Esophagus squamous epithelium (tissue), 5 donors: Measurements from ENCODE around the gene CAMK2G. TPM values are rescaled to one million over a fixed set of nuclear protein-coding genes. Genes with fewer than 3 reads are reported as not detected.

Experiments used
- DNase-seq: peaks from one replicate; lab custom pipeline; 2025; lab: John Stamatoyannopoulos, UW
- H3K27ac ChIP-seq, 4 donors: fragments of 200-600 bp; sonication (generic); one replicate each; pipeline ENCODE4 v1.5.1; 2016 to 2019; ENCODE audit warnings: mild to moderate bottlenecking in 1 of 4
- H3K27me3 ChIP-seq, 4 donors: fragments of 200-600 bp; sonication (generic); 1 replicate in 3 of 4; 2 replicates in 1 of 4; pipeline versions ENCODE4 v1.5.1 to v1.6.0; 2017 to 2021; ENCODE audit warnings: antibody characterized with exemption in 1 of 4
- H3K36me3 ChIP-seq, 3 donors: fragments of 200-600 bp; sonication (generic); one replicate each; pipeline ENCODE4 v1.5.1; 2016 to 2019
- H3K4me1 ChIP-seq, 3 donors: fragments of 200-600 bp; sonication (generic); one replicate each; pipeline ENCODE4 v1.5.1; 2017 to 2019
- H3K4me3 ChIP-seq, 4 donors: fragments of 200-600 bp; sonication (generic); 1 replicate in 3 of 4; 2 replicates in 1 of 4; pipeline ENCODE4 v1.5.1; 2016 to 2019; ENCODE audit warnings: mild to moderate bottlenecking in 2 of 4, moderate library complexity in 1 of 4
- H3K9me3 ChIP-seq, 3 donors: fragments of 200-600 bp; sonication (generic); one replicate each; pipeline ENCODE4 v1.5.1; 2016 to 2019
- POLR2A ChIP-seq, 4 donors: fragments of 450-650 bp; IDR thresholded peaks; one replicate each; pipeline ENCODE4 v1.6.1; 2017; ENCODE audit warnings: antibody characterized with exemption in 4 of 4, mild to moderate bottlenecking in 4 of 4, moderate library complexity in 3 of 4
- WGBS, 2 donors: methylation state at CpG; one replicate each; pipeline ENCODE4 v1.1.5; 2018; 5-methylcytosine and 5-hydroxymethylcytosine counted together
- intact Hi-C: fragments of 100-400 bp; cut with DNase I; formaldehyde crosslinking; loops from one replicate; pipeline ENCODE4 v1.15.0; 2022
- total RNA-seq, 4 donors: library from RNA; depleted of rRNA; stranded (reverse); fragments of >200 nt; gene quantifications; one replicate each; pipeline ENCODE4 v1.1.0, GENCODE V29; 2016
- TF ChIP-seq, protein P1 (sequence below), 6 experiments: fragments of 450-650 bp in 4 of 6; fragments of 200-600 bp in 2 of 6; sonication (generic) in 2 of 6; IDR thresholded peaks; one replicate each; pipeline ENCODE4 v1.5.1; 2016 to 2019; ENCODE audit warnings: antibody characterized with exemption in 6 of 6, mild to moderate bottlenecking in 4 of 6, moderate library complexity in 4 of 6
- donor health status: DM: yes; HTN: yes; CAD: no.

The CAMK2G gene
- total RNA-seq, 4 donors from 2014 or later: 15.5 to 37.0 (median 28.6) TPM

DNA sequence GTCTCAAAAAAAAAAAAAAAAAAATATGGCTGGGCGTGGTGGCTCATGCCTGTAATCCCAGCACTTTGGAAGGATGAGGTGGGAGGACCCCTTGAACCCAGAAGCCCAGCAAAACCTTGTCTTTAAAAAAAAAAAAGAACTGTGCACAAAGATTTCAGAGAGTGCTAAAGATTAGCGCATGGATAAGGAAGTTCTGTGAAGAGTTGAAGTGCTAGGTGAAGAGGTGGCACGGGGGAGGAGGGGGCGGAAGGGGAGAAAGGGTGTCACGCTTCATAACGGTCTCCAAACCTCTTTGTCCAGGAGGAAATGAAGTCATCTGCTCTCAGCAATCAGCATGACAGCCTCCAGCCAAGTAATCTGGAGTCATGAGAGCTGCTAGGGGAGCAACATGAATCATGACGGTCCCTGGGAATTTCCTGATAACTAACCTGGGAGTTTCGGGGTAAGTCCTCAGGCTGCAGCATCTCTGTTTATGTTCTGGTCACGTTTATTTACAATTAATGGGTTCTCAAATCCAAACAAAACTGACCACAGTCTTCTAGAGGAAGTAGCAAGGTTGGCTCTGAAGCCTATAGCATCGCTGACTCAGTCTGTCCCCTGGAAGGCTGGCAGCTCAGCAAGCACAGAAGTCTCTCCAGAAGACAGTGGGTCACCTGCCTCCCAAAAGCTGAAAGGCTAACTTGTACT lies 34.6 kb upstream of the CAMK2G start:
- intact Hi-C loops: no loop called here
- no peak overlapping the region for H3K4me3 ChIP-seq
- no peaks in the 10 kb centered on the region for H3K9me3 ChIP-seq
- H3K27ac ChIP-seq: peak overlapping the region; percentile 20 to 82 (median 58)
- peaks cover 25 to 85% (median 45%) of the 10 kb centered on the region in 3 donors for H3K4me1 ChIP-seq
- H3K27me3 ChIP-seq: no peaks in the 10 kb centered on the region
- no peak for DNase-seq
- TF ChIP-seq POLR2A (IDR thresholded peaks at IDR 0.05): no peak
- TF ChIP-seq, protein P1, sequence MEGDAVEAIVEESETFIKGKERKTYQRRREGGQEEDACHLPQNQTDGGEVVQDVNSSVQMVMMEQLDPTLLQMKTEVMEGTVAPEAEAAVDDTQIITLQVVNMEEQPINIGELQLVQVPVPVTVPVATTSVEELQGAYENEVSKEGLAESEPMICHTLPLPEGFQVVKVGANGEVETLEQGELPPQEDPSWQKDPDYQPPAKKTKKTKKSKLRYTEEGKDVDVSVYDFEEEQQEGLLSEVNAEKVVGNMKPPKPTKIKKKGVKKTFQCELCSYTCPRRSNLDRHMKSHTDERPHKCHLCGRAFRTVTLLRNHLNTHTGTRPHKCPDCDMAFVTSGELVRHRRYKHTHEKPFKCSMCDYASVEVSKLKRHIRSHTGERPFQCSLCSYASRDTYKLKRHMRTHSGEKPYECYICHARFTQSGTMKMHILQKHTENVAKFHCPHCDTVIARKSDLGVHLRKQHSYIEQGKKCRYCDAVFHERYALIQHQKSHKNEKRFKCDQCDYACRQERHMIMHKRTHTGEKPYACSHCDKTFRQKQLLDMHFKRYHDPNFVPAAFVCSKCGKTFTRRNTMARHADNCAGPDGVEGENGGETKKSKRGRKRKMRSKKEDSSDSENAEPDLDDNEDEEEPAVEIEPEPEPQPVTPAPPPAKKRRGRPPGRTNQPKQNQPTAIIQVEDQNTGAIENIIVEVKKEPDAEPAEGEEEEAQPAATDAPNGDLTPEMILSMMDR (IDR thresholded peaks at IDR 0.05): no peak
- whole genome bisulfite sequencing, 2 donors: 14 to 16% methylated on average over 9 to 10 of the region's 10 CpGs
- peaks cover 0 to 13% (median 0%) of the 10 kb centered on the region in 3 donors for H3K36me3 ChIP-seq

DNA sequence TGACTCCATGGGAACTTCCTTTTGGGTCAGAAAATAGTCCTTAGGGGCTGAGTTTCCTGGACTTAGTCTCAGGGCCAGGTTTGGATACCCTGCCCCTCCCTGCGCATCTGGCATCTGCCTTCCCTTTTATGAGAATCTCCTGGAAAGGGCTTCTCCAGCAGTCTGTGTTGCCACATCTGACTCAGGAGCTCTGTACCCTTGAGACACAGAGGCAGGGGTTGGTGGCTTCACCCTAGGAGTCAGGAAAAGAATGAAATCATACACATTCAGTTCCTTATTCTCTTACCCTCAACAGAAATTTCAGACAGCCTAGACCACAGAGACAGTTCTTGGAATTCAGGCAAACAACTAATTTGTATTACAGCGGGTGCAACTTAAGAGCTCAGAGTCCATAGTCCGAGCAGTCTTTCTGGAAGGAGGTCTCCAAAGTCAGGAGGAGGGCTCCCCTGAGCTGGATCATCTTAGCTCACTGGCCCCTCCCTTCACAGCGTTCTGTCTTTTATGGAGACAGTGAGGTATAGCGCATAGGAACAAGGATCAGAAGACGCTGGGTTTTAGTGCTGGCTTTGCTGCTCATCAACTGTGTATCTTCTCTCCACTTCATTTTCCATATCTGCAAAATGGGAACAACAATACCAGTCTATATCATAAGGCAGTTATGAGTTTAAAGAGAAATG lies 33.6 kb upstream of the CAMK2G start:
- H3K27me3 ChIP-seq: no peaks in the 10 kb centered on the region
- no peaks in the 10 kb centered on the region for H3K9me3 ChIP-seq
- no peak for DNase-seq
- intact Hi-C loops: no loop called here
- TF ChIP-seq POLR2A (IDR thresholded peaks at IDR 0.05): no peak
- TF ChIP-seq, protein P1 (IDR thresholded peaks at IDR 0.05): no peak
- H3K27ac ChIP-seq: peak overlapping the region in 3 of 4 donors; percentile 40 to 83 (median 69)
- 69 to 76% methylated on average over 5 to 6 of the region's 6 CpGs for WGBS, 2 donors
- H3K36me3 ChIP-seq: peaks cover 0 to 2% (median 0%) of the 10 kb centered on the region in 3 donors
- H3K4me3 ChIP-seq: no peak overlapping the region
- H3K4me1 ChIP-seq: peaks cover 25 to 75% (median 40%) of the 10 kb centered on the region in 3 donors

DNA sequence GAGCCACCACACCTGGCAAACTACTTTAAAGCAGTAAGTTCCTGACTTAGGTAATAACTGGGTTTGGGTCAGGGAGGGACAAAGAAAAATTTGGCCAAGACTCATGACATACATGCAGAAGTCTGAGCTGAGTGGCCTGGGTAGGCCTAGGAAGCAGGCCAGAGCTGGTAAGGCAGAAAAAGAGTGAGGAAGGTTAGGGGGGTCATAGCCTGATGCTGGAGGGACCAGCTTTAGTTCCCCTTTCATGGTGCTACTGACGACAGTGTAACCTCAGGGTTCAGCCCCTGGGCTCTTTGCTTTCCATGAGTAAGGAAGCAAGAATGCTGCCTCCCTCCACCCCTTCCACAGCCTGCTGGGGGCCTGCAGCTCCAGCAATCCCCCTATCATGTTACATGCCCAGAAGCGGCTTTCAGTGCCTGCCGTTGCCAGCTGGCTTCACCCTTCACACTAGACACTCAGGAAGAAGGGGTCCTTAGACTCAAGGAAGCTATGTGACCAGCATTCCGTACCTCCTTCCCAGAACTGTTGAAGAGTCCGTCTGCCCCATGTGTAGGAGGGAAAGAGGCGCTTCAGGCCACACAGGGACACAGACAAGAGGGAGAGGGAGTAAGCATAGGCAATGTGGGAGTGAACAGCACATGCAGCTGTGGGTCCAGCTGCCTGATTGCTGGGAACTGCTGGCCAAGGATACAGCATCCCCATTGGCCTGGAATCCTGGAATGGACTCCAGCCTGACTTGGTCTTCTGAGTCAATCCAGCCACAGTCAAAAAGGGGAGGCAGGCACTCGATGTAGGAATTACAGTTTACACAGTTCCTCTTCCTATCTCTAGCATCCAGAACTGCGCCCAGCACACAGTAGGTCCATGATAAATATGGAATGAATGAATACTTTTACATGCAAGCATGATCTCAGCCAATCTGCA lies 32.4 kb upstream of the CAMK2G start:
- Histone ChIP-seq H3K9me3 (no peaks in the 10 kb centered on the region), H3K4me1 (peaks cover 25 to 63% (median 34%) of the 10 kb centered on the region in 3 donors), H3K27ac (peak overlapping the region; percentile 42 to 90 (median 76)), H3K36me3 (no peaks in the 10 kb centered on the region), H3K27me3 (no peaks in the 10 kb centered on the region), H3K4me3 (no peak overlapping the region)
- TF ChIP-seq POLR2A (IDR thresholded peaks at IDR 0.05): no peak
- TF ChIP-seq, protein P1 (IDR thresholded peaks at IDR 0.05): no peak
- intact Hi-C loops: no loop called here
- no peak for DNase-seq
- WGBS, 2 donors: 58 to 61% methylated on average over 6 to 8 of the region's 8 CpGs

DNA sequence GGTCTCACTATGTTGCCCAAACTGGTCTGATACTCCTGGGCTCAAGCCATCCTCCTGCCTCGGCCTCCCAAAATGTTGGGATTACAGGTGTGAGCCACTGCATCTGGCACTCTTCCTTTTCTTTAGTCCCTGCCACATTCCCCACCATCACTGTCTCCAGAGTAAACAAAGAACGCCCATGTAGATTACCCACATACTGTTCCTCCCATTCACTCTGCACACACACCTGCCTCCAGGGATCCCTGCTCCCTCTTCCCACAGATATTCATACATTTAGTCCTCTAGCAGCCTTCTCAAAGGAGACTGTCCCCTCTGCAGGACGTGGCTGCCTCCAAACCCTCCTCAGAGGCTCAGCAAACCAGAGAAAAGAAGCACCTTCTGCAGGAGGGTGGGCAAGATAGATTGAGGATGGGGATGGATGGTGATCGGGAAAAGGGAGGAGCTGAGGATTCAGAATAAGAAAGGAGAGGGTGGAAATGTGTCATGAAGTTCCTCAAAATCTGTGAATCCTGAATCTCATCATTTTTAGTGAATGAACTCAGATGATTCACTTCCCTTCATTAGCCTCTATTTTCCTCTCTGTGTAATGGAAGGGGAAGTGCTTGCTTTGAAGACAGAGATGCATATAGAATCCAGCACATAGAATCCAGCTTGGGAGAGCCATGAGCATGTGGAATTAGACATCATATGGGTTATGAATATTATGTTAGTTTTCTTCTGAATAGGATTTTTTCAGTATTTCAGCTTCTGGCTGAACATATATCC lies 31.1 kb upstream of the CAMK2G start:
- TF ChIP-seq POLR2A (IDR thresholded peaks at IDR 0.05): no peak
- TF ChIP-seq, protein P1 (IDR thresholded peaks at IDR 0.05): no peak
- Histone ChIP-seq H3K9me3 (no peaks in the 10 kb centered on the region), H3K36me3 (no peaks in the 10 kb centered on the region), H3K27ac (peak overlapping the region in 3 of 4 donors; percentile 69 to 90 (median 83)), H3K4me3 (no peak overlapping the region), H3K4me1 (peaks cover 21 to 50% (median 29%) of the 10 kb centered on the region in 3 donors), H3K27me3 (no peaks in the 10 kb centered on the region)
- no peak for DNase-seq
- 49 to 87% methylated on average over 3 to 4 of the region's 4 CpGs for WGBS, 2 donors
- intact Hi-C loops: no loop called here
